ENCODE data around the gene PPP1R7. TPM values are rescaled to one million over a fixed set of nuclear protein-coding genes. Genes with fewer than 3 reads are reported as not detected.

Gene PPP1R7
- total RNA-seq, 1 experiment from 2014 or later = 43.9 TPM

- Mint-ChIP-seq H3K27ac (ENCODE audit: low read depth, unreplicated experiment) (no peak overlapping the region), H3K9me3 (ENCODE audit: unreplicated experiment) (no peaks in the 10 kb centered on the region), H3K36me3 (ENCODE audit: insufficient read depth, unreplicated experiment) (peaks cover 12% of the 10 kb centered on the region), H3K27me3 (ENCODE audit: insufficient read depth, unreplicated experiment) (no peaks in the 10 kb centered on the region), H3K4me3 (ENCODE audit: unreplicated experiment) (no peak overlapping the region), H3K4me1 (ENCODE audit: insufficient read depth, unreplicated experiment) (no peaks in the 10 kb centered on the region)
- intact Hi-C loops (cut with micrococcal nuclease) = no loop called here
- CTCF ChIA-PET = interaction anchor here (0.5 to 0.6 kb wide), 2 partner anchors 73 to 519 kb away, joined by 3 read pairs; no protein-coding TSS in a partner anchor
- DNase-seq (ENCODE audit: unreplicated experiment) = no peak
- no TSS peak for BruUV-seq (replicated peaks)
- no peak for TF ChIP-seq CTCF (IDR thresholded peaks at IDR 0.05; ENCODE audit: unreplicated experiment)
- POLR2A ChIA-PET = interaction anchor here (0.5 kb wide), 1 partner anchor 11 kb away, joined by 3 read pairs; the partner anchor contains the start of gene PASK
Observed at GRCh38 chr2:241138471-241138870, 11.8 kb upstream of the PPP1R7 start.

GRCh38 chr2:241139531-241140444 is 10.5 kb upstream of the PPP1R7 start:
- Mint-ChIP-seq H3K4me3 (ENCODE audit: unreplicated experiment) (no peak overlapping the region), H3K4me1 (ENCODE audit: insufficient read depth, unreplicated experiment) (no peaks in the 10 kb centered on the region), H3K27me3 (ENCODE audit: insufficient read depth, unreplicated experiment) (no peaks in the 10 kb centered on the region), H3K36me3 (ENCODE audit: insufficient read depth, unreplicated experiment) (peaks cover 18% of the 10 kb centered on the region), H3K9me3 (ENCODE audit: unreplicated experiment) (no peaks in the 10 kb centered on the region), H3K27ac (ENCODE audit: low read depth, unreplicated experiment) (no peak overlapping the region)
- POLR2A ChIA-PET = no interaction called here
- TF ChIP-seq CTCF (IDR thresholded peaks at IDR 0.05; ENCODE audit: unreplicated experiment) = no peak
- DNase-seq (ENCODE audit: unreplicated experiment) = no peak
- BruUV-seq (replicated peaks) = no TSS peak
- CTCF ChIA-PET = interaction anchor here (0.6 to 1.1 kb wide), 4 partner anchors 74 to 1077 kb away, joined by 3 to 4 read pairs (median 4); no protein-coding TSS in a partner anchor
- intact Hi-C loops (cut with micrococcal nuclease) = no loop called here

- no peaks in the 10 kb centered on the region for H3K27me3 Mint-ChIP-seq (ENCODE audit: insufficient read depth, unreplicated experiment)
- H3K9me3 Mint-ChIP-seq (ENCODE audit: unreplicated experiment) = no peaks in the 10 kb centered on the region
- TF ChIP-seq CTCF (IDR thresholded peaks at IDR 0.05; ENCODE audit: unreplicated experiment) = no peak
- no peak for DNase-seq (ENCODE audit: unreplicated experiment)
- ChIA-PET CTCF (interaction anchor here (0.6 kb wide), 1 partner anchor 1077 kb away, joined by 3 read pairs; no protein-coding TSS in a partner anchor), POLR2A (interaction anchor here (0.6 to 1.3 kb wide), 2 partner anchors 8 to 9 kb away, joined by 3 to 4 read pairs; partner anchors contain the start of gene PASK)
- intact Hi-C loops (cut with micrococcal nuclease) = no loop called here
- BruUV-seq (replicated peaks) = no TSS peak
- peaks cover 15% of the 10 kb centered on the region for H3K36me3 Mint-ChIP-seq (ENCODE audit: insufficient read depth, unreplicated experiment)
- no peak overlapping the region for H3K27ac Mint-ChIP-seq (ENCODE audit: low read depth, unreplicated experiment)
- no peak overlapping the region for H3K4me3 Mint-ChIP-seq (ENCODE audit: unreplicated experiment)
- H3K4me1 Mint-ChIP-seq (ENCODE audit: insufficient read depth, unreplicated experiment) = no peaks in the 10 kb centered on the region
Observed at GRCh38 chr2:241140445-241140840, 9.8 kb upstream of the PPP1R7 start.

GRCh38 chr2:241141214-241141770 is 9.0 kb upstream of the PPP1R7 start:
- H3K4me1 Mint-ChIP-seq (ENCODE audit: insufficient read depth, unreplicated experiment) = no peaks in the 10 kb centered on the region
- POLR2A ChIA-PET = interaction anchor here (0.6 to 1.3 kb wide), 2 partner anchors 8 to 9 kb away, joined by 3 to 4 read pairs; partner anchors contain the start of gene PASK
- no peak for DNase-seq (ENCODE audit: unreplicated experiment)
- CTCF ChIA-PET = interaction anchor here (0.6 kb wide), 2 partner anchors 35 to 160 kb away, joined by 3 read pairs; no protein-coding TSS in a partner anchor
- intact Hi-C loops (cut with micrococcal nuclease) = no loop called here
- TF ChIP-seq CTCF (IDR thresholded peaks at IDR 0.05; ENCODE audit: unreplicated experiment) = no peak
- H3K27me3 Mint-ChIP-seq (ENCODE audit: insufficient read depth, unreplicated experiment) = no peaks in the 10 kb centered on the region
- H3K9me3 Mint-ChIP-seq (ENCODE audit: unreplicated experiment) = no peaks in the 10 kb centered on the region
- no TSS peak for BruUV-seq (replicated peaks)
- H3K4me3 Mint-ChIP-seq (ENCODE audit: unreplicated experiment) = no peak overlapping the region
- no peak overlapping the region for H3K27ac Mint-ChIP-seq (ENCODE audit: low read depth, unreplicated experiment)
- peaks cover 8% of the 10 kb centered on the region for H3K36me3 Mint-ChIP-seq (ENCODE audit: insufficient read depth, unreplicated experiment)
